LNCaP clone FGC (cell line): ENCODE data around the gene SEZ6.

Experiments
- DNase-seq: peaks from one replicate; pipeline ENCODE4 v3.0.0-alpha.2; 2011; ENCODE audit warnings: low read depth
- H3K4me3 ChIP-seq: 2 replicates; pipeline ENCODE4 v1.5.1; 2011; ENCODE audit warnings: mild to moderate bottlenecking, low read depth, low read length, control low read depth
- TF ChIP-seq, protein P1 (sequence below): IDR thresholded peaks from 2 replicates; pipeline ENCODE4 v1.5.1; 2012; ENCODE audit warnings: mild to moderate bottlenecking; ENCODE audit not compliant: control insufficient read depth, insufficient read depth; ENCODE audit errors: extremely low read depth

SEZ6 gene

DNA sequence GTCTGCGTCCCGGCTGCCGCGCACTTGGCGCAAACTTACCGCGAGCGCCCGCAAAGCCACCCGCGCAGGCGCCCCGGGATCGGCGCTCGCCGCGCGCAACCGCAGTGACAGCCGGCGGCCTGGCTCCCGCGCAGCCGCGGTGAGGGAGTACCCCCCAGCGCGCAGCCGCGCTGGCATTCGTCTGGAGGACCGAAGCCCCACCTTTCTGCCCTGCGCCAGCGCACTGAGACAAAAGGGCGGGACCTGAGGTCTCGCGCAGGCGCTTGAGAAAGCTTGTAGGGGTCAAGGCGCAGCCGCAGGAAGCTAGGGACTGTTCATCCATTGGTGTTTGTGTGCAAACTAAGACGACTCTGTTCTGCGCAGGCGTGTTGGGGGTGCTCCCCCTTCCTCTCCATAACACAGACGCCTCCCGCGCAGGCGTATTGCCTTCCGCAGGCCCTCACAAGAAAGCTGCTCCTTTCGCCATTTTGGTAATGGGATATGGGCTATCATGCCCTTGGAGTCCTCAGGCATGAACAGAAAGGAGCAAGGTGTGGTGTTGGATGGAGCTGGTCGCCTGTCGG lies 54.3 kb downstream of the SEZ6 start, which contains the start of gene PHF12:
PHF12 (minus strand) TSS at position 91 of the 563 bp plus-strand sequence. CDS start 558 bp downstream, outside the sequence.
- peak; percentile 100 for DNase-seq
- TF ChIP-seq, protein P1, sequence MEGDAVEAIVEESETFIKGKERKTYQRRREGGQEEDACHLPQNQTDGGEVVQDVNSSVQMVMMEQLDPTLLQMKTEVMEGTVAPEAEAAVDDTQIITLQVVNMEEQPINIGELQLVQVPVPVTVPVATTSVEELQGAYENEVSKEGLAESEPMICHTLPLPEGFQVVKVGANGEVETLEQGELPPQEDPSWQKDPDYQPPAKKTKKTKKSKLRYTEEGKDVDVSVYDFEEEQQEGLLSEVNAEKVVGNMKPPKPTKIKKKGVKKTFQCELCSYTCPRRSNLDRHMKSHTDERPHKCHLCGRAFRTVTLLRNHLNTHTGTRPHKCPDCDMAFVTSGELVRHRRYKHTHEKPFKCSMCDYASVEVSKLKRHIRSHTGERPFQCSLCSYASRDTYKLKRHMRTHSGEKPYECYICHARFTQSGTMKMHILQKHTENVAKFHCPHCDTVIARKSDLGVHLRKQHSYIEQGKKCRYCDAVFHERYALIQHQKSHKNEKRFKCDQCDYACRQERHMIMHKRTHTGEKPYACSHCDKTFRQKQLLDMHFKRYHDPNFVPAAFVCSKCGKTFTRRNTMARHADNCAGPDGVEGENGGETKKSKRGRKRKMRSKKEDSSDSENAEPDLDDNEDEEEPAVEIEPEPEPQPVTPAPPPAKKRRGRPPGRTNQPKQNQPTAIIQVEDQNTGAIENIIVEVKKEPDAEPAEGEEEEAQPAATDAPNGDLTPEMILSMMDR, result no peak

DNA sequence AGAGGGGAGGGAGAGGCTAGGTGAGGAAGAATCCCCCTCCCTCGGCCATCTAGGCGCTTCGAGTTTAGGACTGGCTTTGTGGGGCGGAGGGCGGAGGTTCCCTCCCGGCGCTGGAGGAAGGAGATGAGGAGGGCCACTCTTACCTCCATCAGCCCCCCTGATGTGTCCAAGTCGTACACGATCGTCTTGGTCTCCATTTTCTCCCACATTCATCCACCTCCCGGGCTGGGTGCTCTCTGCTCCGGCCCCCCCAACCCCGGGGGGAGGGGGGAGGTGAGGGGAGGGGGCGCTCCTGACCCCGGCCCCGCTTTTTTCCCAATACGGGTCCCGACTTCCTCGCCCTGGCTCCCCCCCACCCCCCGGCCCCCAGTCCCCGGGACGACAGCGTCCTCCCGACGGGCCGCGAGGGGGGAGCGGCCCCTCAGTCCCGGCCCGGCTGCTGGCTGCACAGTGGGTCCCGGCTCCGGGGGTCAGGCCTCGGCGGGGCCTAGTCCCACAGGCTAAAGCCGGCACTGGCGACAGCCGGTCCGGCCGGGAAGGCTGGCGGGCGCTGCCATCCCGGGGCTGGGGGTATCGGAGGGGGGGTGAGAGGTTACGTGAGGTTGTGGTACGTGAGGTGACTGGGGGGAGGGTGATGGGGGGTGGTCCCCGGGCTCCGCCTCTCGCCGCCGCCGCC lies 54.9 kb downstream of the SEZ6 start:
- TF ChIP-seq, protein P1, result no peak
- H3K4me3 ChIP-seq, result peak overlapping the region; percentile 85
- no peak for DNase-seq

More for the DNA sequence above, 54.3 kb downstream of the SEZ6 start, which contains the start of gene PHF12:
- H3K4me3 ChIP-seq, result peak within 1 kb of the TSS; percentile 93

DNA sequence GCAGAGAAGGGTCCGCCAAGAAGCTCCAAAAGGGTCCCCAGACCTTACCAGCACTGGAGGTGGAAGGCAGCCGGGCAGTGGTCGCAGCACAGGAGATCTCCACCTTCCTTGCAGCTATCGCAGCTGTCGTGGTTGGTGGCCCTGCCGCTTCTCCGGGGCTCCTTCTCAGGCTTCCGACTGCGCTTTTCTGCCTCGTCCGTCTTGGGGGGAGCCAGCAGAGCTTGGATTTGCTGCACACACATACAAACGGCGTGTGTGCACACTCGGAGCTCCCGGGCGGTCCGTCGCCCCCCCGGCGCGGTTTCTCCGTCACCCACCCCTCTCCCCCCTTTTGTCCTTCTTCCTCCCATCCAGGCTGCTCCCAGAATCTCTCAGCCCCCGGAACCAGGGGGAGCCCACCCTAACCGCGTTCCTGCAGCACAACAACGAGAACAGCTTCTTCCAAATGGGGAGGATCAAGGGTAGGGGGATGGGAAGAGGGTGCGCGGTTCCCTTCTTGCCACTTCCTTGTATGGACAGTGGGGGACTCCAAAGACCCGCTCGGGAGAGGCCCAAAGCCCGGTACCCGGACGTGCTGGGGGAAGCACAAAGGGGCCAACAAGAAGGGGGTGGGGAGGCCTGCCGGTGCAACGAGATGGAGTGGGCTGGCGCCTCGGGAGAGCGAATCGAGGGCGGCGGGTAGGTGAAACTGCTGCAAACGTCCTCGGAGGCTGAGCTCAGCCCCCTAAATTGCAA lies 55.6 kb downstream of the SEZ6 start:
- H3K4me3 ChIP-seq, result peak overlapping the region; percentile 85
- TF ChIP-seq, protein P1, result peak; percentile 2; the same call in 1 of the 2 replicates
- no peak for DNase-seq

GRCh38 chr17:28949185-28950016 lies 56.4 kb downstream of the SEZ6 start:
- no peak for DNase-seq
- TF ChIP-seq, protein P1, result no peak
- H3K4me3 ChIP-seq, result peak overlapping the region; percentile 85

DNA sequence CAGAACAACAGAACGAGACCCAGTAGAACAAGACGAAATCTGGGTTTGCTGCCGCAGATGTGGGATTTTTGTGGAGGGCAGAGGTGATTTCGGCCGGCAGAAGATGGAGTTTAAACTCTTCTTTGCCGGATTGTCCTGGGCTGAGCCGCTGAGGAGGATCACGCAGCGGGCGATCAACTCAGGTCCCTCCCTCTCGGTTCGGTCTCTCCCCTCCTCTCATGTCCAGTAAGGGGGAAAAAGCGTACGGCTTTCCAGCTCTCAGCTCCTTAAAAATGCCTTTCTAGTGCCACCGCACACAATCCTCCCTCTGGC lies 57.0 kb downstream of the SEZ6 start:
- TF ChIP-seq, protein P1, result no peak
- peak overlapping the region; percentile 85 for H3K4me3 ChIP-seq
- DNase-seq, result no peak

DNA sequence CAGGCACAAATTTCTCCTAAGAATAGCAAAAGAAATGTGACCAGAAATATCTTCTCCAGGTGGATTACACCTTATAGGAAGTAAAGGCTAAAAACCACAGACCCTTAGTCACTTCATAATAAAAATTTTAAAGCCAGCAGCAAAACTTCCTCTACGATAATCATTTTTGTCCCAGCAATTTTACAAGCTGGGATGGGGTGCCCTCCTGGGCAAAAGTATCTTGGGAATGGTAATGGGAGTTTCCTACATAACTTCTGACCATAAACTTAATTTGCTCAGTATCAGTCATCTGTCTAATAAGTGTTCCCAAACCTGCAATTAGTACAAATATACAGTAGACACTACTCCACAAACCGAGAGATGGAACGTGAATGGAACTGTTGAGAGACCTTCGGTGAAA lies 57.5 kb downstream of the SEZ6 start:
- H3K4me3 ChIP-seq, result peak overlapping the region; percentile 85
- no peak for DNase-seq
- TF ChIP-seq, protein P1, result no peak
